MM.1S (cell line): ENCODE data around the gene GTF2F2.

Experiments
- EZH2 ChIP-seq: fragments of 300-600 bp; sonication (generic); optimal IDR thresholded peaks from 2 replicates; pipeline ENCODE3; 2017; ENCODE audit warnings: low read depth, mild to moderate bottlenecking, antibody characterized with exemption, low read length, mixed read lengths
- EZH2phosphoT487 ChIP-seq: fragments of 300-600 bp; sonication (generic); IDR thresholded peaks from 2 replicates; pipeline ENCODE4 v1.6.1; 2018; ENCODE audit warnings: antibody characterized with exemption, low read length
- TF ChIP-seq, protein P1 (sequence below): fragments of 300-600 bp; sonication (generic); IDR thresholded peaks from 2 replicates; pipeline ENCODE4 v1.5.1; 2016; ENCODE audit warnings: antibody characterized with exemption, low read length, mixed read lengths

DNA sequence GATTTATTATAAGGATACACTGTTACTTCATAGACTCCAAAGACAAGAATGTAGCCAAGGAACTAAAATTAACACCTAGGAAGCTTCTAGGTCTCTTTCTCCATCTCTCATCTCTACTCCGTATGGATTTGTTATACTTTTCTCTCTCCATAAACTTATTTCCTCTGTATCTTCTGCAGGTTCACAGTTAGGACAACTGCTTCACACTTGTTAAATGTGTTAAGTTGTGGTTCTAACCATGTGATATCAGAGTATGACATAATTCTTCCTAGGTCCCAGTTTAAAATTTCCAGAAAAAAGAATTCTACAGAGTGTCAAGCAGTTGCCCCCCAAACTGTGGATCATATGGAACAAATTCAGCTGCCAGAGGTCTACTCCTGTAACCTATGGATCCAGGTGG is 42.3 kb upstream of the GTF2F2 start:
- TF ChIP-seq, protein P1, sequence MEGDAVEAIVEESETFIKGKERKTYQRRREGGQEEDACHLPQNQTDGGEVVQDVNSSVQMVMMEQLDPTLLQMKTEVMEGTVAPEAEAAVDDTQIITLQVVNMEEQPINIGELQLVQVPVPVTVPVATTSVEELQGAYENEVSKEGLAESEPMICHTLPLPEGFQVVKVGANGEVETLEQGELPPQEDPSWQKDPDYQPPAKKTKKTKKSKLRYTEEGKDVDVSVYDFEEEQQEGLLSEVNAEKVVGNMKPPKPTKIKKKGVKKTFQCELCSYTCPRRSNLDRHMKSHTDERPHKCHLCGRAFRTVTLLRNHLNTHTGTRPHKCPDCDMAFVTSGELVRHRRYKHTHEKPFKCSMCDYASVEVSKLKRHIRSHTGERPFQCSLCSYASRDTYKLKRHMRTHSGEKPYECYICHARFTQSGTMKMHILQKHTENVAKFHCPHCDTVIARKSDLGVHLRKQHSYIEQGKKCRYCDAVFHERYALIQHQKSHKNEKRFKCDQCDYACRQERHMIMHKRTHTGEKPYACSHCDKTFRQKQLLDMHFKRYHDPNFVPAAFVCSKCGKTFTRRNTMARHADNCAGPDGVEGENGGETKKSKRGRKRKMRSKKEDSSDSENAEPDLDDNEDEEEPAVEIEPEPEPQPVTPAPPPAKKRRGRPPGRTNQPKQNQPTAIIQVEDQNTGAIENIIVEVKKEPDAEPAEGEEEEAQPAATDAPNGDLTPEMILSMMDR: no peak
- TF ChIP-seq EZH2 (no peak), EZH2phosphoT487 (no peak)
